HG03575 (cell line): ENCODE measurements around the gene PNP.
"Not testable (repeated sequence)": the region's sequence is repeated elsewhere in the genome, so short reads cannot be mapped to it uniquely, and the experiment has no call there.

Experiments
- ATAC-seq: cut with Tn5 transposase; IDR thresholded peaks from one replicate; pipeline ENCODE4 v1.9.1; 2021; ENCODE audit not compliant: unreplicated experiment, insufficient number of reproducible peaks, low FRiP score; ENCODE audit errors: extremely low read depth

PNP gene

GRCh38 chr14:20469242-20469889, at the start of gene PNP:
TSS of gene PNP (plus strand) at chr14:20469406. CDS start at chr14:20469525, 119 bp downstream.
- ATAC-seq = peak; percentile 44

DNA sequence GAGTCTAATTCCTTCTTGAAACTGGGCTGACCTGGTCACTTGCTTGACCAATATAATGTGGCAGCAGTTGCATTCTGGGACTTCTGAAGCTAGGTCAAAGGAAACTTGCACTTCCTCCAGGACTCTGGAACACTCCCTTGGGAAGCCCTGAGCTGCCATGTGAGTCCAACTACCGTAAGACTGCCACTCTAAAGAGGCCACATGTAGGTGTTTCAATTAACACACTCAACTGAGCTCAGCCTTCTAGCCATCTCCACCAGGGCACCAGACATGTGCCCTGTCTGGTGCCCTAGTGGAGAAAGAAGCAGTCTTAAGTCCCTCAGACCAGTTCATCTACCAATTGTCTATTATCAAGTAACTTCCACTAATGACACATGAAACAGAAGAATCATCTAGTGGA, 49.8 kb upstream of the PNP start:
- ATAC-seq = no peak

- no peak for ATAC-seq
Measured at GRCh38 chr14:20421267-20421666, 47.9 kb upstream of the PNP start.

DNA sequence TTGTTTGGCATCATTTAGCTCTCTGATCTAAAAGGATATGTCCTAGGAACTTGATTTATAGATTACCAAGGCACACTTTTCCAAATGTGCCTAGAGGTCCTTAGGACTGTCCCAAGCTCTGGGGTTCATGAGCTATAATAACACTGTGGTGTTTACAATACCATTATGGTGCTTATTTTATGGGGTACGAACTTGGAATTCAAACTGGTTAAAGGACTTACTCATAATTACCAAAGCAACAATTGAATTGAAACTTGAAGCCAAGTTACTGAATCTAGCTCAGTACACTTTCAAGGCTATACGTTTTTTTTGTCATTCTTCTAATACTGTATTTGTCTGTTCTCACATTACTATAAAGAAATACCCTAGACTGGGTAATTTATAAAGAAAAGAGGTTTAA, 46.3 kb upstream of the PNP start:
- ATAC-seq = no peak

DNA sequence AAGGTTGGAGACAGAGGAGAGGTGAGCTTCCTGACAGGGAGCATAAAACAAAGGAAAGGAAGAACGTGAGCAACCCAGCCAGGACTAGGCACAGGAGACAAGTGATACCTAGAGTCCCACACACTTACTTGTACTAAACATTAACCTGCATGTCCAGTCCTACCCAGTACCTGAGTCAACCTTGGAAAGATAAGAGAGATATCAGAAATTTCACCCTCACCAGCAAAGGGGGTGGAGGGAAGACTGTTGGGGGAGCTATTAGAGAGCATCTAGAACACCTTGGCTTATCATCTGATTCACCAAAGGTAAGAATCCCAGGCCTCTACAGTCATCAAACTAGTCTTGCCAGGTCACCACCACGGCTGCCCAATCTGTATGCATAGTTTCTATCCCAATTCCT, 44.4 kb upstream of the PNP start:
- no peak for ATAC-seq

DNA sequence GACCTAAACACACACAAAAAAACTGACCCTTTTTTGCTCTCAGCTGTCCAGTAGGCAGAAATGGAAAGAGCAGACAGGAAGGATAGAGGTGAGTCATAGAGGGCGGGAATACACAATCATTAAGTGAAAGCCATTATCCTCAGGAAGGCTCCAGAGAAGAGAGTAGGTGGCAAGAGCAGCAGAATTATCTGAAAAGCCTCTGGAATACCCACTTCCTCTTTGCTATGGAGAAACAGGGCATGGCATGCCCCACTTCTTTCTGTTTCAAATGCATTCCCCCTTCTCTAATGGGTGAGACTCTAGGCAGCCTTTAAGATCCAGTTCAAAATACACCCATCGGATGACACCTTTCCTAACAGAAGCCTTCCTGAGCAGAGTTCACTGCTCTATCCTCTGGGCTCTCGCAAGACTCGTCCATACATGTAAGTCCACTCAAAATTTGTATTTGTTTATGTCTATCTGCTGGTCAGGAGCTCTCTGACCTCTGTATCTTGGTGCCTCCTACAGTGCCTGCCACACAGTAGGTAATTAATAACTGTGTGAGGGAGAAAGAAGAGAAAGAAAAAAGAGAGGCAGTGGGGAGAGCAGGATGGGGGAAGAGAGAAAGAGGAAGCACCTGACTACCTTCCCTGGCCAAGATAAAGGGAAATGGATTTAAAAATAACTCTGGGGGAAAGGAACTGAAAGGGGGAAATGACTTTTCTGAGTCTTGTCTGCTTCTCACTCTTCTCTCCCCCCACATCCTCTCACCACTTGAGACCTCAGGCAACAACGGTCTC, 41.8 kb upstream of the PNP start:
- no peak for ATAC-seq

GRCh38 chr14:20428010-20428365, 41.2 kb upstream of the PNP start:
- no peak for ATAC-seq

DNA sequence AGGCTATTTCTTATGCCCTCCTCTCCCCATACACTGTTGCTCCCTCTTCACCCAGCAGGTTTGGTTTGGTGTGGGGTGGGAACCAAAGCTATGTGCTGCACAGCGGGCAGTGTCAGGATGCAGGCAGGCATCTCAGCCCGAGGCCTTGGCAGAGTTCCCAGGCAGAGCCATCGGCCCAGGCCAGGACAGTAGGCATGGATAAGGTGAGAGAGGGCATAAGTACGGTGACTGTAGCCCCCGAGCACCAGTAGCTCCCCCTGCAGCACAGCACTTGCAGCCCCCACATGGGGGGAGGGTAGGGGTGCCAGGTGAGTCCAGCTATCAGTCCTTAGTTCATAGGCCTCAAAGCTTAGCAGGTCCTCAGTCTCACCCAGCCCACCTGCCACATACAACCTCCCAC, 40.4 kb upstream of the PNP start:
- no peak for ATAC-seq

DNA sequence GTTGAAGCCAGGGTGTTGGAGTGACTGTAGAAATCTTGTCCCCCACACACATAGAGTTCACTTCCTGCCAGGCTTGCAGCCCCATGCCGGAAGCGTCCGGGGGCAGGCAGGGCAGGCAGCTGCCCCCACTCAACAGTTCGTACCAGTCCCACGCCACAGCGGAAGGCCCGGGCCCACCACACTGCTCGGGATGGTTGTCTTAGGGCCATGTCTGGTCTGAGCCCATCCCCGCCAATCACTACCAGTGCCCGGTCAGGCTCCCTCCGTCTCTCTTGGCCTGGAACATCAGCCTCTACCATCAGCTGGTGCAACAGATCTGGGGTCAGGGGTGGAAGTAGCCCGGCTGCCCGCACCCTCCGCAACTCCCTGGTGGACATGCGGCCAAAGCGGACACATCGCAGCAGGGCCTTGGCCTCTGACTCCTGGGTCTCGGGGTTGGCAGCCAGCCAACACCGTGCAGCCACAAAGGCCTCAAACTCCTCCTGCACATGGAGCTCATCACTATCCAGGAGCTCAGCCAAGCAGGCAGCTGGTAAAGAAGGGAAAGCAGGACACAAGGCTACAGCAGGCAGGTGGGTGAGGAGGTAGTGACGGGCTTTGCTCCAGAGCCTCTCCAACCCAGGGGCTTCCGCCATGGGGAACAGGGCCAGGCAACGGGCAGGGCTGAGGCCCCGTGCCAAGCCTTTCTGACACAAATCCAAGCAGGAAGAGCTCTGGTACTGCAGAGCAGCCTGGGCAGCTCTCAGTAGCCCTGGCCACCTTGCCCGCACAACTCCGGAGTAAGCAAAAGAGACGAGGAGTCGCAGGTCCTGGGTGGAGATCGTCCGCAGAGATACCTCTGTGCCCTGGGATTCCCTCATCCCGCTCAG, 39.2 kb upstream of the PNP start:
- ATAC-seq = no peak

DNA sequence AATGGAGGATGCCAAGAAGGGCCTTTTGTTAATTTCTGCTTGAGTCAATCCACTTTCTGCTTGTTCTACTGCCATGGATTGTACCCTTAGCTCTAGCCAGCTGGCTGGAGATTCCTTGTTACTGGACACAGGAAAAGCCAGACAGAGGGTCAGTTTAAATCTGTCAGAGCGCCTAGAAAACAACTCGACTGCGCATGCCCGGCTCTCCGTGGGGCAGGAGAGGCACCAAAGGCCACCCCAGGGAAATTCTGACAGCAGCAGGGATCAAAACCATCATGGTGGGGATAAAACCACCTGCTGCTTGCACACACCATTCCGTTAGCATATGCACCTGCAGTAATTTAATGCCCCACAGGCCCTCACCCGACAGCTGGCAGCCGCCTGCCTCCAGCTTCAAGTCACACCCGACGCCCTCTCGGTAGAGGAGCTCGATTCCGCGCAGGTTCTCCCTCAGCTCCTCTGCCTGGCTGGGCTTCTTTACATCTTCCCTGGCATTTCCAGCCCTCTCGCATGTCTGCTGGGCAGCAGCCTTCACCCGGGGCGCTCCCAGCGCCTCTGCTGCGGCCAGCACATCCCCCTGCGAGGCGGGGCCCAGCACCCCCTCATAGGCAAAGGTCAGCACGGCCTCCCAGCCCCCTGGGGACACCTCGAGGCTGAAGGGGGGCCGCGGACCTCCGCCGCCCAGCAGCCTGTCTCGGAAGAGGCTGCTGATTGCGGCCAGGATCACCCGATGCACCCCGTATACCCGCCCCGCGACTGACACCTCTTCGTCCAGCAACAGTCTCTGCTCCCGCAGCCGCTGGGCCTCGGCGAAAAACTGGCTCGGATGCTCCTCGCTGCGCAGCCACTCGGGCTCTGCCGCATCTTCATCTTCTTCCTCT, 34.3 kb upstream of the PNP start:
- ATAC-seq = no peak

DNA sequence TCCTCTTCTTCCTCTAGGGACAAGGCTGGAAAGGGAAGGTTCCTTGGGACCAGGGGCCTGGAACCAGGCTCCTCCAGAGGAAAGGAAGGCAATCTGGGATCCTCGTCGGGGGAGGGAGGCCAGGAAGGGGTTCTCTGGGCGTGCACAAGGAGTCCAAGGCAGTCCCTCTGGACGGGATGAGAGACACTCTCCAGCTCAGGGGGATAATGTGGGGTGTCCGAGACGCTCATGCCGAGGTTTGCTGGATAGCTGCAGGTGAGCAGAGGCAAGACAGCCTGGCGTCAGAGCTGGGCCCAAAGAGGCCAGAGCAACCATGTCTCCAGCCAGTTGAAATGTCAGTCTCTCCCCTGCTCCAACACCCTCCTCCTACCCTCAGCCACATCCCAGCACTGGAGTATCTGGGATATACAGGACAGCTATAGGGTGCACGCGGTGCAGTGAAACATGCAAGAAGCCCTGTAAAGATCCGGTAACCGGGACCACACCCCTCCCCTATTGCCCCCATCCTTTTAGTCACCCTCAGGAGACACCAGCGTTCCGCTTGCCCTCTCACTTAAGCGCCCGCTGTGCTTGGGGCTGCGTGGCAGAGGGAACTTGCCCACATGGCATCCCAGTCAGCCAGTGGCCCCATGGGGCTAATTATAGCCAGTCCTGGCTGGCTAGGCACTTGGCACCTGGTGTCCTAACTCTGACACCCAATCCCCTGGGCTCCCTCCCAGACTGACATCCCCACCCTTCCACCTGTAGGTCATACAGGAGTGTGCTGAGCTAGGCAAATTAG, 33.4 kb upstream of the PNP start, which contains the start of gene KLHL33:
TSS of gene KLHL33 (minus strand) at position 585 of the 781 bp plus-strand sequence. CDS start at position 230, 355 bp downstream.
- no peak for ATAC-seq

DNA sequence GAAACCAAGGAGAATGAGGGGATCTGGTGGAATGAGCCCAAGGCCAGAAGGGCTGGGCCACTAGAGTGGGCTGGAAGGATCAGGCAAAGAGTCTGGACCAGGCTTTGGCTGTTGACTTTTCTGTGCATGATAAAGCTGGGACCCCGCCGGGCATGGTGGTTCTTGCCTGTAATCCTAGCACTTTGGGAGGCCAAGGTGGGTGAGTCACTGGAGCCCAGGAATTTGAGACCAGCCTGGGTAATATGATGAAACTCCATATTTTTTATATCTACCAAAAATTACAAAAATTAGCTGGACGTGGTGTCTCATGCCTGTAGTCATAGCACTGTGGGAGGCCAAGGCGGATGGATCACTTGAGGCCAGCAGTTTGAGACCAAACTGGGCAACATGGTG, 32.8 kb upstream of the PNP start:
- no peak for ATAC-seq

DNA sequence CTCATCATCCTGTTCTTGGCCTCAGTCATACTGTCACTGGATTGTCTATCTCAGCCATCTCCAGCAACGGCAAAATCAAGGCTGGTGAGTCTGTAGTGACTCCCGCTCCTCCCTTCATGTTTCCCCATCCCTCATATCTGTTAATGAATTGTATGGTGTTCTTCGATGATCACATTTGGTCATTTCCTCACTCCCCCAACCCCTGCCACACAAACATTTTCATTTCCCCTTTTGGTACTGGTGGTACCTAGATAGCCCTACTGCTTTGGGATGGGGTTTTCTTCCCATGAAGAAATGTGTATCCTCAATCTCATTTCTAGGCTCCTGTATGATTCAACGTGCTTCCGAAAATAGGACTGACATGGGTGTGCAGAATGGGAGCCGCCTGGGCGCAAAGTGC, 30.5 kb upstream of the PNP start:
- no peak for ATAC-seq

GRCh38 chr14:20440465-20440864, 28.7 kb upstream of the PNP start:
- ATAC-seq = no peak

DNA sequence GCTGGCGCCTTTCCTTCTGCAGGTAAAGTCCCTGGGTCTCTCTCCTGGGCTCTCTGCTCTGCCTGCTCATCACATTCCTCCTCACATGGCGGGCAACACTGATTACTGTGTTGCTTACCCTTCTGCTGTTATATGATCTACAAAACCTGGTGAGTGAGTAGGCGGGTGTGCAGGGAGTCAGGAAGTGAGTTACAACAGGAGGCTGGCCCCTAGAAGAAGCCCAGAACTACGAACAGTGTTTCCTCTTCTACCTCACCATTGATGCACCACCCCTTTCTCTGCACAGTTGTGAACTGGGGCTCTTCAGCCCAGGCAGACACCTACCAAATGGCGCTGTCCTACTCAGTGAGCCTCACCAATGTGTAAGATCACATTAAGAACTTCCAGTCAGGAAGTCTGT, 28.3 kb upstream of the PNP start:
- no peak for ATAC-seq

DNA sequence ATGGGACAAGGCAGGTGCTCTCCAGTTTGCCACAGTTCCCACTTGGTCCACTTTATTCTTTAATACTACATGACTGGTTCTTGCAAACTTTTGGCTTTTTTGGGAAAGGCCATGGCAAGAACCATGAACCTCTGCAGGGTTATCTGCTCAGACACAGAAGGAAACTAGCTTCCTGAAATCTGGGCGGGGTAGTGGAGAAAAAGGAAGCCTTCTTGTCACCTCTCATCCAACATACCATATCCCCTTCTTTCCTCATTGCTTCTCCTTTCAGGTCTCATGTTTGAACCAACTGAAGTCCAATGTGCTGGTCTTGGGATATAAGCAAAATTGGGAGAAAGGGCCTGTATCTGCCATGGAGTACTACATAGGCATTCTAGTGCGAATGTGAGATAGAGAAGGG, 27.7 kb upstream of the PNP start:
- no peak for ATAC-seq

GRCh38 chr14:20443650-20444049, 25.6 kb upstream of the PNP start:
- ATAC-seq = not testable (repeated sequence)

DNA sequence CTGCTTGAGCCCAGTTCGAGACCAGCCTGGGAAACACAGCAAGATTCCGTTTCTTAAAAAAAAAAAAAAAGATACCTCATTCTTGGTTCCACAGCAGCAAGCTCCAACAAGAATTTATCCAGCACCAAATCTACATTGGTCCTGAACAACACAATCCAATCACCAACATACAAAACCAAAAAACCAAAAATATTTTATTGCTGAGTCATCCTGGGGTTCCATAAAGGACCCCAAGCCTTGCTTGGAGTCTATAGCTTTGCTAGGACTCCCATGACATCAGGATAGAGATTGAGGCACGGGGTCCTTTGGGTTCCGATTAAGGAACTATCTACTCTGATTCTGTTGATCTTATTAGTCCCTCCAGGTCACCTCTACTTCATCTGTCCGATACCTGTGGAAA, 22.3 kb upstream of the PNP start:
- ATAC-seq = no peak
